Lung (tissue), 12 donors: Measurements from ENCODE around the gene CCND2. TPM values are rescaled to one million over a fixed set of nuclear protein-coding genes. Genes with fewer than 3 reads are reported as not detected.

Experiments used
- ATAC-seq: fragments of 200-7000 bp; cut with Tn5 transposase; one replicate; pipeline ENCODE4 v1.9.1; 2020; ENCODE audit warnings: moderate number of reproducible peaks; ENCODE audit not compliant: insufficient read depth, low FRiP score
- DNase-seq, 3 donors: peaks; one replicate each; pipeline ENCODE4 v3.0.0-alpha.2; 2013 to 2017
- H3K27ac ChIP-seq, 2 donors: one replicate each; pipeline ENCODE4 v1.5.1; 2013; ENCODE audit warnings: mild to moderate bottlenecking in 2 of 2, moderate library complexity in 2 of 2, control low read depth in 1 of 2, inconsistent platforms in 1 of 2, low read depth in 1 of 2, low read length in 1 of 2
- H3K27me3 ChIP-seq, 3 donors: one replicate each; pipeline ENCODE4 v1.5.1; 2013; ENCODE audit warnings: low read length in 2 of 3; ENCODE audit not compliant: control insufficient read depth in 3 of 3, insufficient read depth in 3 of 3
- H3K36me3 ChIP-seq, 4 donors: one replicate each; pipeline ENCODE4 v1.5.1; 2013; ENCODE audit warnings: low read length in 4 of 4, mild to moderate bottlenecking in 1 of 4, moderate library complexity in 1 of 4; ENCODE audit not compliant: control insufficient read depth in 4 of 4, insufficient read depth in 4 of 4
- H3K4me1 ChIP-seq, 5 donors: one replicate each; pipeline ENCODE4 v1.5.1; 2013; ENCODE audit warnings: low read length in 5 of 5, mild to moderate bottlenecking in 2 of 5, moderate library complexity in 1 of 5; ENCODE audit not compliant: control insufficient read depth in 5 of 5, insufficient read depth in 5 of 5
- H3K4me3 ChIP-seq: one replicate; pipeline ENCODE4 v1.5.1; 2013; ENCODE audit warnings: mild to moderate bottlenecking, control low read depth, moderate library complexity
- H3K9ac ChIP-seq, 2 donors: one replicate each; pipeline ENCODE4 v1.5.1; 2013; ENCODE audit warnings: low read length in 2 of 2, control low read depth in 1 of 2; ENCODE audit not compliant: insufficient read depth in 1 of 2
- H3K9me3 ChIP-seq, 4 donors: one replicate each; pipeline ENCODE4 v1.5.1; 2013; ENCODE audit warnings: low read length in 3 of 4, mild to moderate bottlenecking in 1 of 4, moderate library complexity in 1 of 4; ENCODE audit not compliant: control insufficient read depth in 4 of 4, insufficient read depth in 3 of 4
- WGBS, 2 donors: extraction: QIAGEN DNeasy Blood & Tissue Kit; methylation state at CpG; one replicate each; pipeline ENCODE4 v1.1.7; 2013; 5-methylcytosine and 5-hydroxymethylcytosine counted together
- polyA plus RNA-seq, 2 donors: library from polyadenylated mRNA; stranded (reverse); fragments of 200-250 nt; gene quantifications; one replicate each; pipeline ENCODE4 v1.2.1, GENCODE V29; 2013
- total RNA-seq, 2 donors: library from RNA; depleted of rRNA in 1 of 2; stranded (reverse); fragments of >200 nt in 1 of 2; gene quantifications; one replicate each; pipeline ENCODE4 v1.2.1, GENCODE V29; 2014 to 2021
- TF ChIP-seq, protein P1 (sequence below): IDR thresholded peaks from 2 replicates; pipeline ENCODE4 v1.5.1; 2012; ENCODE audit warnings: mild to moderate bottlenecking; ENCODE audit errors: control extremely low read depth, extremely low read depth
- donor health status: control.
- donor health status: control.
- donor health status: Bipolar disorder and iron deficiency.
- donor health status: healthy.
- donor health status: DM: yes; HTN: yes; CAD: no.

Gene CCND2
- total and polyA plus RNA-seq, 4 donors: 6.1 to 113 (median 51.7) TPM

DNA sequence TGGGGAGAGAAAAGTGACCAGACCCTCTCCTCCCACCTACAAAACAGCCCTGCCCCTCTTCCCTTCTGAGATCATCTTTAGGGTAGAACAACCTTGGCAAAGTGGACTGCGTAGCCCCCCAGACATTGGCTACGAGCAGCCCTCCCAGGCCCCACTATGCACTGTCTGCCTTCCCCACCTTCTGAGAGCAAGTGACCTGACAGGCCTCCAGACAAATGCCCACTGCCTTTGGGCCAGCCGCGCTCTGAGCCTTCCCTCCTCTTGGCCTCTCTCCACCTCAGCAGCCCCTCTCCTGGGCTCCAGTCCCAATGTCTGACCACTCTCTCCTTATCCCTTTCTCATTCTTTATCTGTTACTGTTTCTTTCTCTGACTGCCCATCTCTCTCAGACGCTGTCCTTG, 46.5 kb upstream of the CCND2 start:
- 90 to 95% methylated on average over 5 of the region's 5 CpGs for WGBS, 2 donors
- Histone ChIP-seq H3K36me3 (no peaks in the 10 kb centered on the region), H3K27me3 (peaks cover 0 to 5% (median 0%) of the 10 kb centered on the region in 3 donors), H3K9ac (no peak overlapping the region), H3K9me3 (peaks cover 0 to 2% (median 0%) of the 10 kb centered on the region in 4 donors), H3K27ac (no peak overlapping the region), H3K4me1 (peaks cover 0 to 5% (median 0%) of the 10 kb centered on the region in 5 donors), H3K4me3 (no peak overlapping the region)
- DNase-seq (no peak), ATAC-seq (no peak)
- TF ChIP-seq, protein P1, sequence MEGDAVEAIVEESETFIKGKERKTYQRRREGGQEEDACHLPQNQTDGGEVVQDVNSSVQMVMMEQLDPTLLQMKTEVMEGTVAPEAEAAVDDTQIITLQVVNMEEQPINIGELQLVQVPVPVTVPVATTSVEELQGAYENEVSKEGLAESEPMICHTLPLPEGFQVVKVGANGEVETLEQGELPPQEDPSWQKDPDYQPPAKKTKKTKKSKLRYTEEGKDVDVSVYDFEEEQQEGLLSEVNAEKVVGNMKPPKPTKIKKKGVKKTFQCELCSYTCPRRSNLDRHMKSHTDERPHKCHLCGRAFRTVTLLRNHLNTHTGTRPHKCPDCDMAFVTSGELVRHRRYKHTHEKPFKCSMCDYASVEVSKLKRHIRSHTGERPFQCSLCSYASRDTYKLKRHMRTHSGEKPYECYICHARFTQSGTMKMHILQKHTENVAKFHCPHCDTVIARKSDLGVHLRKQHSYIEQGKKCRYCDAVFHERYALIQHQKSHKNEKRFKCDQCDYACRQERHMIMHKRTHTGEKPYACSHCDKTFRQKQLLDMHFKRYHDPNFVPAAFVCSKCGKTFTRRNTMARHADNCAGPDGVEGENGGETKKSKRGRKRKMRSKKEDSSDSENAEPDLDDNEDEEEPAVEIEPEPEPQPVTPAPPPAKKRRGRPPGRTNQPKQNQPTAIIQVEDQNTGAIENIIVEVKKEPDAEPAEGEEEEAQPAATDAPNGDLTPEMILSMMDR: no peak

DNA sequence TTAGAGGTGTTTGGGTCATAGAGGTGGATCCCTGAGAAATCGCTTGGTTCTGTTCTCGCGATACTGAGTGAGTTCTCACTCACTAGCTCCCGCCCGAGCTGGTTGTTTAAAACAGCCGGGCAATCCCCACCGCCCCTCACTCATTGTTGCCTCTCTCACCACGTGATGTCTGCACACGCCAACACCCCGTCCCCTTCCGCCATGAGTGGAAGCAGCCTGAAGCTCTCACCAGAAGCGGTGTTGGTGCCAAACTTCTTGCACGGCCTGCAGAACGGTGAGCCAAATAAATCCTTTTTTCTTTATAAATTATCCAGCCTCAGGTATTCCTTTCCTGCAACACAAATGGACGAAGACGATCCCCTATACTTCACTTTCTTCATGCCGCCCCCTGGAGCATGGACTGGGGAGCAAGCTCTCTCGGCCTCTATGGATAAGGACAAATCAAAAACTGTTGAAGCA, 45.4 kb upstream of the CCND2 start:
- WGBS, 2 donors: 88 to 92% methylated on average over 18 of the region's 18 CpGs
- ATAC-seq: no peak
- no peak for DNase-seq

DNA sequence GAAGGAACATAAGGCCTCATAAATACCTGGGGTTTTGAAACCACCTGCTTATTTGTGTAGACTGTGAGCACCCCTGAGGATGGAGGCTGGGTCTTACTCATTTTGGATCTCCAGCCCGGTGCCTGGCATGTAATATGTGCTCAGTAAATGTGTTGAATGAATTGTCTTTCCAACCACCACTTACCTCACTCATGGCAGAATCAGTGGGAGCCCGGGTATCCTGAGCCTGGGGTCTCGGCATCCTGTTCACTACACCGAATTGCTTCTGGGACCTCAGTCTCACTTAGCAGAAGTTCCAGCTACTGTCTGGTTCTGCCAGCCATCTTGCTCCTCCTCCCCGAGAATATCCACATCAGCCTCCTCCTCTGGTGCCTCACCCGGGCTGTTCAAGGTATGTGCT, 43.0 kb upstream of the CCND2 start:
- Histone ChIP-seq H3K9ac (no peak overlapping the region), H3K9me3 (no peaks in the 10 kb centered on the region), H3K4me1 (peaks cover 0 to 5% (median 0%) of the 10 kb centered on the region in 5 donors), H3K4me3 (no peak overlapping the region), H3K27me3 (peaks cover 0 to 5% (median 0%) of the 10 kb centered on the region in 3 donors), H3K36me3 (no peaks in the 10 kb centered on the region), H3K27ac (no peak overlapping the region)
- 79% methylated on average over 6 of the region's 6 CpGs for WGBS, 2 donors
- DNase-seq: no peak
- no peak for ATAC-seq
- TF ChIP-seq, protein P1: no peak

More for the DNA sequence above, 45.4 kb upstream of the CCND2 start:
- H3K4me3 ChIP-seq: no peak overlapping the region
- no peak overlapping the region for H3K9ac ChIP-seq
- H3K9me3 ChIP-seq: peaks cover 0 to 1% (median 0%) of the 10 kb centered on the region in 4 donors
- H3K27ac ChIP-seq: no peak overlapping the region
- peaks cover 0 to 5% (median 0%) of the 10 kb centered on the region in 5 donors for H3K4me1 ChIP-seq
- TF ChIP-seq, protein P1: no peak
- H3K27me3 ChIP-seq: peaks cover 0 to 5% (median 0%) of the 10 kb centered on the region in 3 donors
- no peaks in the 10 kb centered on the region for H3K36me3 ChIP-seq

DNA sequence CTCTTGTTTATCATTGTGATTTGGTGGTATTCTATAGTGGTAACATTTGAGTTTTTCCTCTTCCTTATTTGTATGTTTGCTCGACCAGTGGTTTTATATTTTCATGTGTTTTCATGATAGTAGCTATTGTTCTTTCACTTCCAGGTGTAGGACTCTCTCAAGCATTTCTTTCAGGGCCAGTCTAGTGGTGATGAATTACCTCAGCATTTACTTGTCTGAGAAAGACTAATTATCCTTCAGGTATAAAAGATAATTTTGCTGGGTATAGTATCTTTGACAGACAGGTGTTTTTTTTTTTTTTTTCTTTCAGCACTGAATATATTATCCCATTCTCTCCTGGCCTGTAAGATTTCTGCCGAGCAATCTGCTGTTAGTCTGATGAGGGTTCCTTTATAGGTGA, 35.0 kb upstream of the CCND2 start:
- H3K27ac ChIP-seq: no peak overlapping the region
- TF ChIP-seq, protein P1: no peak
- no peaks in the 10 kb centered on the region for H3K36me3 ChIP-seq
- no peak for DNase-seq
- H3K9ac ChIP-seq: no peak overlapping the region
- no peaks in the 10 kb centered on the region for H3K27me3 ChIP-seq
- WGBS, 2 donors: 88 to 93% methylated on average over 2 of the region's 2 CpGs
- no peaks in the 10 kb centered on the region for H3K9me3 ChIP-seq
- H3K4me3 ChIP-seq: no peak overlapping the region
- peaks cover 0 to 5% (median 0%) of the 10 kb centered on the region in 5 donors for H3K4me1 ChIP-seq
- ATAC-seq: no peak
